ENCODE measurements around the gene RAB11FIP3. TPM values are rescaled to one million over a fixed set of nuclear protein-coding genes. Genes with fewer than 3 reads are reported as not detected.

The RAB11FIP3 gene
- total and polyA plus RNA-seq, 2 of the 13 experiments (the other 11 are each of a cell fraction or from before 2014, with no cell fraction given): 34.3 to 57.6 TPM

DNA sequence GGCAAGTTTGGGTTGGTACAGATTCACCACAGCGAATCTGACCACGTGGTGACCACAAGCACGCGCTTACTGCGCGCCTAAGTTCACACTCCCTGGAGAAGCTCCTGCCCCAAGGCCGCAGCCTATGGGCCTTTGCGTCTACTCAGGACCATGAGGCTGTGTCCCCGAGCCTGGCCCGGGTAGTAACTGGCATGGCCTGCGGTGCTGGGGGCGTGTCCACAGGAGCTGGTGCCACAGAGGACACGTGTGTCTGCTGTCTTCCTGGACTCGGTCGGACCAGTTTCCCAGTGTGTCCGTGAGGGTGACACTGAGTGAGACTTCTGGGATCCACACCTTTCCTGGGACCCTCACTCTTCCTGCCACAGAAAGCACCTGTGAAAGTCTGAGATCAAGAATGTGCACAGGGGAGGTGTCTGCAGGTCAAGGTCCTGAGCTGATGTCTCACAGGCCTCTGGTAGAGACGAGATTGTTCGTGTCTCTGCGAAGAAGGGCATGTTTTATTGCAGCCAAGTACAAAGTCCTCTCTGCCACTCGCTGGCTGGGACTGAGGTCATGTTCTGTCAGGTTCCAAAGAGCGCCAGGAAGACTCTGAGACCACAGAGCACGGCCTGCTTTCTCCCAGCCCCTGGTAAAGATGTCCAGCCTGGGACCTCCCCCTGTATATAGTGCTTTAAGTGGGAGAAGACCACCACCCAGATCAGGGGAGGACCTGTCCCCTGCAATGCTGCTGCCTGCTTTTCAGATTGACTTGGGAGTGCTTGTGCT, 76.9 kb downstream of the RAB11FIP3 start (continued):
- TF ChIP-seq, protein P1, sequence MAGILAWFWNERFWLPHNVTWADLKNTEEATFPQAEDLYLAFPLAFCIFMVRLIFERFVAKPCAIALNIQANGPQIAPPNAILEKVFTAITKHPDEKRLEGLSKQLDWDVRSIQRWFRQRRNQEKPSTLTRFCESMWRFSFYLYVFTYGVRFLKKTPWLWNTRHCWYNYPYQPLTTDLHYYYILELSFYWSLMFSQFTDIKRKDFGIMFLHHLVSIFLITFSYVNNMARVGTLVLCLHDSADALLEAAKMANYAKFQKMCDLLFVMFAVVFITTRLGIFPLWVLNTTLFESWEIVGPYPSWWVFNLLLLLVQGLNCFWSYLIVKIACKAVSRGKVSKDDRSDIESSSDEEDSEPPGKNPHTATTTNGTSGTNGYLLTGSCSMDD (CRISPR knock-in tag; IDR thresholded peaks at IDR 0.05): no peak
- TF ChIP-seq SALL2 (CRISPR knock-in tag; IDR thresholded peaks at IDR 0.05): no peak
- no peak for TF ChIP-seq SATB2 (CRISPR knock-in tag; IDR thresholded peaks at IDR 0.05)
- TF ChIP-seq STAT6 (CRISPR knock-in tag; IDR thresholded peaks at IDR 0.05; ENCODE audit: borderline replicate concordance): no peak
- peak; percentile 96 for TF ChIP-seq NCOR1 (IDR thresholded peaks at IDR 0.05; ENCODE audit: borderline replicate concordance, low read length)
- peak; percentile 66; the same call in 1 of the 2 replicates for TF ChIP-seq ZNF83 (CRISPR knock-in tag; IDR thresholded peaks at IDR 0.05; ENCODE audit: borderline replicate concordance)
- TF ChIP-seq ZNF674 (CRISPR knock-in tag; IDR thresholded peaks at IDR 0.05; ENCODE audit: low read depth): 0 out of 2 replicates have a peak, but pooled peaks have one; percentile 34
- peak; percentile 20 for TF ChIP-seq HNRNPLL (IDR thresholded peaks at IDR 0.05; ENCODE audit: low read depth, low read length, poor library complexity, severe bottlenecking)
- no peak for TF ChIP-seq ZNF318 (CRISPR knock-in tag; IDR thresholded peaks at IDR 0.05)
- TF ChIP-seq, protein P2, sequence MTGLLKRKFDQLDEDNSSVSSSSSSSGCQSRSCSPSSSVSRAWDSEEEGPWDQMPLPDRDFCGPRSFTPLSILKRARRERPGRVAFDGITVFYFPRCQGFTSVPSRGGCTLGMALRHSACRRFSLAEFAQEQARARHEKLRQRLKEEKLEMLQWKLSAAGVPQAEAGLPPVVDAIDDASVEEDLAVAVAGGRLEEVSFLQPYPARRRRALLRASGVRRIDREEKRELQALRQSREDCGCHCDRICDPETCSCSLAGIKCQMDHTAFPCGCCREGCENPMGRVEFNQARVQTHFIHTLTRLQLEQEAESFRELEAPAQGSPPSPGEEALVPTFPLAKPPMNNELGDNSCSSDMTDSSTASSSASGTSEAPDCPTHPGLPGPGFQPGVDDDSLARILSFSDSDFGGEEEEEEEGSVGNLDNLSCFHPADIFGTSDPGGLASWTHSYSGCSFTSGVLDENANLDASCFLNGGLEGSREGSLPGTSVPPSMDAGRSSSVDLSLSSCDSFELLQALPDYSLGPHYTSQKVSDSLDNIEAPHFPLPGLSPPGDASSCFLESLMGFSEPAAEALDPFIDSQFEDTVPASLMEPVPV (CRISPR knock-in tag; IDR thresholded peaks at IDR 0.05): no peak
- TF ChIP-seq, protein P3, sequence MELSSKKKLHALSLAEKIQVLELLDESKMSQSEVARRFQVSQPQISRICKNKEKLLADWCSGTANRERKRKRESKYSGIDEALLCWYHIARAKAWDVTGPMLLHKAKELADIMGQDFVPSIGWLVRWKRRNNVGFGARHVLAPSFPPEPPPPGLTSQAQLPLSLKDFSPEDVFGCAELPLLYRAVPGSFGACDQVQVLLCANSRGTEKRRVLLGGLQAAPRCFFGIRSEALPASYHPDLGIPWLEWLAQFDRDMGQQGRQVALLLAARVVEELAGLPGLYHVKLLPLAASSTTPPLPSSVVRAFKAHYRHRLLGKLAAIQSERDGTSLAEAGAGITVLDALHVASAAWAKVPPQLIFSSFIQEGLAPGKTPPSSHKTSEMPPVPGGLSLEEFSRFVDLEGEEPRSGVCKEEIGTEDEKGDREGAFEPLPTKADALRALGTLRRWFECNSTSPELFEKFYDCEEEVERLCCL (CRISPR knock-in tag; IDR thresholded peaks at IDR 0.05; ENCODE audit: borderline replicate concordance): 0 out of 2 replicates have a peak, but pooled peaks have one; percentile 20
- TF ChIP-seq RARG (CRISPR knock-in tag; IDR thresholded peaks at IDR 0.05; ENCODE audit: low read depth): no peak
